GM19397 (cell line): ENCODE measurements around the gene RBM47.
A peak's percentile ranks its signal among the peaks of the same experiment; 100 is the strongest.
"Not testable (repeated sequence)": the region's sequence is repeated elsewhere in the genome, so short reads cannot be mapped to it uniquely, and the experiment has no call there.

Source experiments
- ATAC-seq: cut with Tn5 transposase; IDR thresholded peaks from one replicate; pipeline ENCODE4 v1.9.1; 2021; ENCODE audit warnings: mild to moderate bottlenecking, moderate library complexity; ENCODE audit not compliant: unreplicated experiment

Gene RBM47

GRCh38 chr4:40629401-40630334 lies at the start of gene RBM47:
RBM47 (minus strand) TSS chr4:40629864; CDS start chr4:40438893, 190,971 bp downstream.
- peak; percentile 48 for ATAC-seq

- ATAC-seq: no peak
These were observed 48.8 kb upstream of the RBM47 start for GRCh38 chr4:40678421-40678820.

- ATAC-seq: no peak
These were observed 45.5 kb upstream of the RBM47 start for GRCh38 chr4:40675166-40675565.

GRCh38 chr4:40672528-40673522 lies 43.2 kb upstream of the RBM47 start:
- peak; percentile 62 for ATAC-seq

- no peak for ATAC-seq
These were observed 39.8 kb upstream of the RBM47 start for GRCh38 chr4:40669504-40669903.

GRCh38 chr4:40665842-40666241 lies 36.2 kb upstream of the RBM47 start:
- ATAC-seq: no peak

GRCh38 chr4:40662962-40663604 lies 33.4 kb upstream of the RBM47 start:
- ATAC-seq: peak; percentile 59

GRCh38 chr4:40661803-40662202 lies 32.1 kb upstream of the RBM47 start:
- no peak for ATAC-seq

GRCh38 chr4:40656201-40656863 lies 26.7 kb upstream of the RBM47 start:
- ATAC-seq: peak; percentile 91

- ATAC-seq: no peak
These were observed 21.6 kb upstream of the RBM47 start for GRCh38 chr4:40651280-40651679.

- ATAC-seq: no peak
These were observed 19.7 kb upstream of the RBM47 start for GRCh38 chr4:40649321-40649720.

GRCh38 chr4:40648742-40649281 lies 19.1 kb upstream of the RBM47 start:
- no peak for ATAC-seq

- no peak for ATAC-seq
These were observed 18.5 kb upstream of the RBM47 start for GRCh38 chr4:40648131-40648530.

- ATAC-seq: no peak
These were observed 15.9 kb upstream of the RBM47 start for GRCh38 chr4:40645586-40645985.

- ATAC-seq: no peak
These were observed 2.4 kb upstream of the RBM47 start for GRCh38 chr4:40632080-40632479.

GRCh38 chr4:40630335-40631021 lies 814 bp upstream of the RBM47 start:
- ATAC-seq: peak; percentile 53

- ATAC-seq: no peak
These were observed 776 bp downstream of the RBM47 start for GRCh38 chr4:40628888-40629287.

GRCh38 chr4:40628407-40628806 lies 1.3 kb downstream of the RBM47 start:
- ATAC-seq: not testable (repeated sequence)

- no peak for ATAC-seq
These were observed 2.1 kb downstream of the RBM47 start for GRCh38 chr4:40627540-40627939.
